Thymus (tissue), 11 donors: ENCODE results near the gene AIDA. TPM values are rescaled to one million over a fixed set of nuclear protein-coding genes. Genes with fewer than 3 reads are reported as not detected.

Experiments used
- DNase-seq, 9 donors: peaks; one replicate each; pipeline ENCODE4 v3.0.0-alpha.2; 2013; ENCODE audit warnings: low spot score in 9 of 9, low read depth in 6 of 9, missing footprints in 1 of 9
- H3K27ac ChIP-seq, 2 donors: one replicate each; pipeline ENCODE4 v1.5.1; 2013; ENCODE audit warnings: control low read depth in 1 of 2, low read depth in 1 of 2, low read length in 1 of 2, mild to moderate bottlenecking in 1 of 2, moderate library complexity in 1 of 2
- H3K27me3 ChIP-seq, 2 donors: one replicate each; pipeline ENCODE4 v1.5.1; 2013; ENCODE audit warnings: low read length in 1 of 2; ENCODE audit not compliant: control insufficient read depth in 2 of 2, insufficient read depth in 1 of 2
- H3K36me3 ChIP-seq, 2 donors: one replicate each; pipeline ENCODE4 v1.5.1; 2013; ENCODE audit warnings: low read length in 1 of 2, mild to moderate bottlenecking in 1 of 2, moderate library complexity in 1 of 2; ENCODE audit not compliant: control insufficient read depth in 2 of 2, insufficient read depth in 2 of 2
- H3K4me1 ChIP-seq, 2 donors: one replicate each; pipeline ENCODE4 v1.5.1; 2013; ENCODE audit warnings: low read length in 2 of 2; ENCODE audit not compliant: control insufficient read depth in 2 of 2, insufficient read depth in 2 of 2
- H3K4me3 ChIP-seq, 2 donors: one replicate each; pipeline ENCODE4 v1.5.1; 2013; ENCODE audit warnings: low read length in 2 of 2, control low read depth in 1 of 2, mild to moderate bottlenecking in 1 of 2
- H3K9me3 ChIP-seq, 2 donors: one replicate each; pipeline ENCODE4 v1.5.1; 2013; ENCODE audit warnings: low read length in 1 of 2, mild to moderate bottlenecking in 1 of 2; ENCODE audit not compliant: control insufficient read depth in 2 of 2, insufficient read depth in 1 of 2
- WGBS: extraction: QIAGEN DNeasy Blood & Tissue Kit; methylation state at CpG from one replicate; pipeline ENCODE4 v1.1.7; 2013; 5-methylcytosine and 5-hydroxymethylcytosine counted together
- polyA plus RNA-seq: library from polyadenylated mRNA; stranded (reverse); fragments of 200-250 nt; gene quantifications from one replicate; pipeline ENCODE4 v1.2.3, GENCODE V29; 2013
- total RNA-seq: library from RNA; stranded (reverse); fragments of 120-200 nt; gene quantifications from one replicate; pipeline ENCODE4 v1.2.4, GENCODE V29; 2013
- donor health status: healthy.

Gene AIDA
- total and polyA plus RNA-seq, 2 donors: 20.4 to 54.0 TPM

DNA sequence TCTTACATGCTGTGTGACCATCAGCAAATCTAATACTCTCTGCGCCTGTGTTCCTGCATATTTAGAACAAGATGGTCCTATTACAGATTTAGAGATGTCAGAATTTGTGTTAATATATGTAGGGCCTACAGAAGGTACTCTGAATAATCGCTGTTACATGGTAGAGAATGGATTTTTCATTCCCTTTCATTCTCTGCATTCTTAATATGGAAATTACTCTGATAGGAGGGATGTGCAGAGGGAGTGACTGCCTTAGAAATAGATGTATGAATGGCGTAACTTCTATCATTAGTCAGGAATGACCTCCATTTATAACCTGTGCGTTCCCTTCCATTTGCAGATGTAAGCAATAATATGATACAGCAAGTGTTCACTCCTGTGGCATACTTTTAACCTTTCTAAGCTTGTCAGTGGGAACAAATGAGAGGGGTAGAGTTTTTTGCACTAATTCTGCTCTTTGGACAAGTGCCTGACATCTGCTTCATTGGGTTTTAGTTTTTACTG lies 48.8 kb downstream of the AIDA start:
- Histone ChIP-seq H3K9me3 (no peaks in the 10 kb centered on the region), H3K27ac (no peak overlapping the region), H3K36me3 (peaks cover 42 to 82% of the 10 kb centered on the region in 2 donors), H3K4me3 (no peak overlapping the region), H3K27me3 (no peaks in the 10 kb centered on the region), H3K4me1 (no peaks in the 10 kb centered on the region)
- WGBS: 98% methylated on average over 4 of the region's 4 CpGs
- no peak for DNase-seq

DNA sequence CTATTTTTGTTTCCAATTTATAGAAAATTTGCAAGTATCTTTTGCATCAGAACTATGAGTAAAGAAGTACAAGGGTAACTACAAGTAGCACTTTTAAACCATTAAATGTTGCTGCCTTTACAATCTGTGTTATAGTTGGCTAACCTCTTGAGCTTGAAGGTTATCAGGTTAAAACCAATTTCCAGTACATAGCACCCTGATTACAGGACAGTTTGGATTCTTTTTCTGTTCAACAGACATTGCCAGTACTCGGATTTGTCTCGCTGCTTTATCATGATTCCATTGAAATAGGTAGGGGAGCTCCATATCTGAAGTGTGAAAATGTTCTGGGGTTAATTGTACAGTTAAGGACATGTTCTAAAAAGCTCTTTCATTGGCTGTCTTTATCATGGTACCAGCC lies 54.4 kb downstream of the AIDA start:
- Histone ChIP-seq H3K27me3 (no peaks in the 10 kb centered on the region), H3K36me3 (peaks cover 28 to 84% of the 10 kb centered on the region in 2 donors), H3K4me1 (peaks cover 0 to 4% of the 10 kb centered on the region in 2 donors), H3K9me3 (no peaks in the 10 kb centered on the region), H3K27ac (no peak overlapping the region), H3K4me3 (no peak overlapping the region)
- WGBS: over 99% methylated on average over 2 of the region's 2 CpGs
- no peak for DNase-seq

DNA sequence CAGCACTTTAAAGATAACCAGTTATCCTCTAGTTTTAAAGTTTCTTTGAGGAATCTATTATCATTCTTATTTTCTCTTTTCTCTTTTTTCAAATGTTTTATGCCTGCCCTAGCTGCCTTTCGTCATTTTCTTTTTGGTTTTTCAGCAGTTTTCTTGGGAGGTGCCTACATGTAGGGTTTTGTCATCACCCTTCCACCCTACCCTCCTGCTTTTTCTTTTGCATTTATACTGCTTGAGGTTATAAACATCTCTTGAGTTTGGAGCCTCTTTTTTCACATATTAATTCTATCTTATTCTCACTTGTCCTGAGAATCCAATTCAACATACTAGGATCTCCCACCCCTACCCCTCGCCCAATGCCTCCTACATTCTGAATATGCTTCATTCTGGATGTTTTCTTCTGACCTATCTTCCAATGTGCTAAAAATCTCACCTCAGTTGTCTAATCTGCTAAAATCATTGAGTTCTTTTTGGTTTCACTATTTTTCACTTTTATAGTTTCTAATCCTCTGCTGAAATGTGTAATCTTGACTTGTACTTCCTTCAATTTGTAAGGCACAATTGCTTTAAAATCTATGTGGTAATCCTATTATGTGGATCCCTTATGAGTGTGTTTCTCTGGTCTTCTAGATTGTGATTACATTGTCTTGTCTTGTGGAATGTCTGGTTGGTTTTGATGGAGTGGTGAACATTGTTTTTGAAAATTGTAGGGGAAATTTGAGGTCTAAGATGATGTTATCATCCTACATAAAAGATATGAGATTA lies 55.7 kb downstream of the AIDA start:
- WGBS: 98% methylated on average over 2 of the region's 2 CpGs
- Histone ChIP-seq H3K4me1 (peaks cover 0 to 4% of the 10 kb centered on the region in 2 donors), H3K4me3 (no peak overlapping the region), H3K27me3 (no peaks in the 10 kb centered on the region), H3K27ac (no peak overlapping the region), H3K36me3 (peaks cover 28 to 84% of the 10 kb centered on the region in 2 donors), H3K9me3 (no peaks in the 10 kb centered on the region)
- no peak for DNase-seq

DNA sequence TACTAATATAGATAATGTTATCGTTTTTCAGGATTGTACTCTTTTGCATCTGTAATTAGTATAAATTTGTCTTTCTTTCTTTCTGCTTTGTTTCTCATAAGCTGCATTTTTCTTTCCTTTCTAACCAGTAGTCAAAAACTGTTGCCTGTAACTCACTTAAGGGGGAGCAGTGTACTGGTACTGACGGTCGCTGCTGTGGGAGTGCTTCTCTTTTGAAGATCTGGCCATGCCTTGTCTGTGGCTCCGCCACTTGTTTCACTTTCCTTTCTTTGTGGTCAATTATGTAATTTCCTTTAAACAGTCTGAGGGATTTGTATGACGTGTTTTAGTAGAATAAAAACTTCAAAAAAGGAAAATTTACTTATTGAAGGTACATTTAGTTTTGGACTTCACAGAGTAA lies 57.4 kb downstream of the AIDA start:
- 17% methylated on average over 5 of the region's 5 CpGs for WGBS
- Histone ChIP-seq H3K27ac (peak overlapping the region; percentile 47 to 53), H3K4me3 (no peak overlapping the region), H3K27me3 (no peaks in the 10 kb centered on the region), H3K4me1 (peaks cover 0 to 4% of the 10 kb centered on the region in 2 donors), H3K9me3 (no peaks in the 10 kb centered on the region), H3K36me3 (peaks cover 21 to 84% of the 10 kb centered on the region in 2 donors)
- DNase-seq: peak in 6 of 9 donors; percentile 13 to 75 (median 39)

DNA sequence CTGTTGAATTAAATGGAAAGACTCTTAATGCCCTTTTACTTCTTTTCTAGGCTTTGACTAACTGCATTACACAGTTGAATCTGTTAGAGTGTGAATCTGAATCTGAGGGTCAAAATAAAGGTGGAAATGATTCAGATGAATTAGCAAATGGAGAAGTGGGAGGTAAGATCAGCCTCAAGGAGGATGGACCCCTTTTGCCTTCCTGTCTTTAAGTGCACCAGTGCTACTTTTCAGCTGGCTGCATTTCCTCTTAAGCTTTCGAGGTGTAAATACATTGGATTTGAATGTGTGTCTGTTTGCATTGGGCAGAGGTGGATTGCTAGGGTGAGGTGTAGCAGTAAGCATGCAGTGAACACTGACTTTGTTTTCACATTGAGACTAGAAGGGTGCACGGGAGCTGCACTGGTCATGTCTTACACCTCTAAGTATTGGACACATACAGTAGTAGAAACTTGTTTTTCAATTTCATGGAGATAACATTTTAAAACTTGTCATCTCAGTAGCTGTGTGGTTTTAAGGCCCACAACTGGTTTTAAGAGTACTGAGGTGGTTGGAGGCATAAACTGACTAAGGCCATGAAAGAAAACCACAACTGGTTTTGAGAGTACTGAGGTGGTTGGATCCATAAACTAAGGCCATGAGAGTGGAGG lies 59.0 kb downstream of the AIDA start:
- Histone ChIP-seq H3K9me3 (no peaks in the 10 kb centered on the region), H3K4me1 (peaks cover 0 to 4% of the 10 kb centered on the region in 2 donors), H3K27me3 (no peaks in the 10 kb centered on the region), H3K36me3 (peaks cover 26 to 79% of the 10 kb centered on the region in 2 donors), H3K27ac (peak overlapping the region in 1 of 2 donors; percentile 12), H3K4me3 (no peak overlapping the region)
- peak in 1 of 9 donors; percentile 15 for DNase-seq
- 93% methylated on average over 2 of the region's 2 CpGs for WGBS

DNA sequence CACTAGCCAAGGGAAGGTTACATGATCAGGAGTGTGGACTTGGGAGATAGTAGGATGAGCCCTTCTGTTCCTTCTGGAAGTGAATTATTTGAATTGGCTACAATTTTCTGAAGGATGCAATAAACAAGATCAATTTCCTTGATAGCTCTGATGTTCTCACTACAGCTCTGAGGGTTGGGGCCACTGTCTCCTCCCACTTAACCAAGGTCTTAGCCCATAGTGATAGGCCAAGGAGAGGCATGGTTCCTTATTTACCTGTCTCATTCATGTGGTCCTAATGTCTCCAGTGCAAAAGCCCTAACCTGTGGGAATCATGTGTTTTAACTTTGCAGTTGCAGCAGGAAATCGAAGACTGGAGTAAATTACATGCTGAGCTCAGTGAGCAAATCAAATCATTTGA lies 59.6 kb downstream of the AIDA start:
- DNase-seq: no peak
- H3K36me3 ChIP-seq: peaks cover 26 to 73% of the 10 kb centered on the region in 2 donors
- peaks cover 0 to 4% of the 10 kb centered on the region in 2 donors for H3K4me1 ChIP-seq
- 99% methylated on average over 1 of the region's 1 CpG for WGBS
- no peak overlapping the region for H3K27ac ChIP-seq
- H3K9me3 ChIP-seq: no peaks in the 10 kb centered on the region
- no peak overlapping the region for H3K4me3 ChIP-seq
- H3K27me3 ChIP-seq: no peaks in the 10 kb centered on the region

DNA sequence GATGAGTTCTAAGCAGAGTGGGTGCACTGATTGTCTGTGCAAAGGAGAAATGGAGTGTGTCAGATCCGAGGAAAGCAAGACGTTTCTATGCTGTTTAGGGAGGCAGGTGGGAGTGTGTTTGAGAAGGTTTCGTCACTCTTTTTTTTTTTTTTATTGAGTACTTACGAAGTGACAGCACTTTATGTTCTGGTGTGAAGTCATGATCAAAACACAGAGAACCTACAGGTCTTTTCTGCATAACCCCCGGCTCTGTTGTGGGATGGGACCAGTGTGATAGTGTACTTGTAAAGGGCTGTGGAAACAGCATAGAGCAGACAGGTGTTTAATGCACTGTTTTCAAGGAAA lies 67.7 kb downstream of the AIDA start:
- Histone ChIP-seq H3K4me1 (peaks cover 0 to 9% of the 10 kb centered on the region in 2 donors), H3K27me3 (no peaks in the 10 kb centered on the region), H3K27ac (peak overlapping the region; percentile 94 to 98), H3K4me3 (peak overlapping the region; percentile 79 to 90), H3K9me3 (no peaks in the 10 kb centered on the region), H3K36me3 (peaks cover 6 to 9% of the 10 kb centered on the region in 2 donors)
- DNase-seq: peak in 2 of 9 donors; percentile 28 to 29
- under 1% methylated on average over 5 of the region's 5 CpGs for WGBS

DNA sequence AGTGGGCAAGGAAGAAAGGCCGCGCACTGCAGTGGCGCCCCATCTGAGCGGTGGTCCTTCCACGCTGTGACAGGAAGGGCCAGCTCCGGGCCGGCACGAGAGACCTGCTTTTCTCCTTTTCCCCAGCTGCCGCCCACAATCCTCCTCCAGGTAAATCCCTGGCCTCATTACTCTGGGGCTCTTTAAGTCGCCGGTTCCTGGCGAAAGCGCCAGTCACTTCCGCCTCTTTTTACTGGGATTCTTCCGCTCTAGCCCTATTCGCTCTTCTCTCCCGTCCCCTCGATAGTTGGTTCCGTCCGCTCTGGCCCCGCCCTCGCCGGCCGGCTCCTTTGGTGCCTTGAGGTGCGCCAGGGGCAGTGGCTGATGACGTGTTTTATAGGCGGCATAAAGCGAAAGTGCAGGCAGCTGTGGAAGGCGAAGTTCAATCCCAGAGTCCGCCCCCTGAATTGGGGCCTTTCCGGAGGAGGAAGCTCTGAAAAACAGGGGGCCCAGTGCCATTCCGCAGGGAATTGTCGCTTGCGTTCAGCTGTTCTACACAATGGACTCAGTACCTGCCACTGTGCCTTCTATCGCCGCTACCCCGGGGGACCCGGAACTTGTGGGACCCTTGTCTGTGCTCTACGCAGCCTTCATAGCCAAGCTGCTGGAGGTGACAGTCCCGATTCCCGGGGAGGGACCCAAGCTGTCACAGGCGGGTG lies 68.2 kb downstream of the AIDA start:
- Histone ChIP-seq H3K36me3 (peaks cover 2 to 6% of the 10 kb centered on the region in 2 donors), H3K27ac (peak overlapping the region; percentile 94 to 98), H3K9me3 (no peaks in the 10 kb centered on the region)

DNA sequence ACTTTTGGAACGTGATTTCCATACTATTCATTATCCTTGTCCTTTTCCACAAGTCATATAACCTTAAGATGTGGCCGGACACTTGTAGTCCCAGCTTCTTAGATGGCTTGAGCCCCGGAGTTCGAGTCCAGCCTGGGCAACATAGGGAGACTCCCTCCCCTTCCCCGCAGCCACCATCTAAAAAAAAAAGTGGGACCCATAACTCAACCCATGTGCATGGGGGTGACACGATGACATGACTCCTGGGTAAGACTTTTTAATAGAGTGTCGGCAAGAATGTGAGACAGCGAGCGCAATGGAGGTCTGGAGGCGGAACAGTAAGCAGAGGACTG lies 68.7 kb downstream of the AIDA start:
- peak in 2 of 9 donors; percentile 3 to 29 for DNase-seq
- H3K4me3 ChIP-seq: peak overlapping the region; percentile 79 to 90
- peaks cover 0 to 9% of the 10 kb centered on the region in 2 donors for H3K4me1 ChIP-seq
- no peaks in the 10 kb centered on the region for H3K27me3 ChIP-seq
- H3K9me3 ChIP-seq: no peaks in the 10 kb centered on the region
- peaks cover 0 to 3% of the 10 kb centered on the region in 2 donors for H3K36me3 ChIP-seq
- H3K27ac ChIP-seq: peak overlapping the region; percentile 94 to 98
- 13% methylated on average over 10 of the region's 10 CpGs for WGBS

More for the DNA sequence above, 68.2 kb downstream of the AIDA start:
- Histone ChIP-seq H3K27me3 (no peaks in the 10 kb centered on the region), H3K4me3 (peak overlapping the region; percentile 79 to 90), H3K4me1 (peaks cover 0 to 9% of the 10 kb centered on the region in 2 donors)
- WGBS: under 1% methylated on average over 42 of the region's 42 CpGs
- peak; percentile 91 to 99 (median 96) for DNase-seq
